Chondrocyte (in vitro differentiated cells): ENCODE results near the gene LDLRAD1. TPM values are rescaled to one million over a fixed set of nuclear protein-coding genes. Genes with fewer than 3 reads are reported as not detected.

Source experiments
- DNase-seq: peaks from one replicate; pipeline ENCODE4 v3.0.0; 2021; ENCODE audit warnings: mixed read lengths, low spot score
- H3K27ac Mint-ChIP-seq: one replicate; pipeline ENCODE4 v1.8.0; 2021; ENCODE audit warnings: mild to moderate bottlenecking, moderate library complexity, mixed read lengths; ENCODE audit not compliant: unreplicated experiment
- H3K27me3 Mint-ChIP-seq: 2 replicates; pipeline ENCODE4 v1.8.0; 2021; ENCODE audit warnings: low read depth, mixed read lengths
- H3K36me3 Mint-ChIP-seq: 2 replicates; pipeline ENCODE4 v1.8.0; 2021; ENCODE audit warnings: low read depth, mixed read lengths
- H3K4me1 Mint-ChIP-seq: 2 replicates; pipeline ENCODE4 v1.8.0; 2021; ENCODE audit warnings: low read depth, mild to moderate bottlenecking, mixed read lengths
- H3K4me3 Mint-ChIP-seq: one replicate; pipeline ENCODE4 v1.8.0; 2021; ENCODE audit warnings: mild to moderate bottlenecking, moderate library complexity, mixed read lengths; ENCODE audit not compliant: unreplicated experiment
- H3K9me3 Mint-ChIP-seq: 2 replicates; pipeline ENCODE4 v1.8.0; 2021; ENCODE audit warnings: low read depth, mixed read lengths
- CTCF ChIP-seq: fragments of 200-600 bp; sonication (generic); IDR thresholded peaks from 2 replicates; pipeline ENCODE4 v1.5.0; 2021; ENCODE audit warnings: antibody characterized with exemption, mild to moderate bottlenecking, moderate library complexity
- long read RNA-seq: library from polyadenylated mRNA; stranded (forward); transcript quantifications from one replicate; pipeline ENCODE4 v2.0.0, GENCODE V29; 2021
- total RNA-seq: library from RNA; stranded (reverse); gene quantifications from 3 replicates; pipeline ENCODE4 v1.2.1, GENCODE V29; 2021

Gene LDLRAD1
- total RNA-seq: not detected in 3 replicates
- long read RNA-seq: 0 reads

- Mint-ChIP-seq H3K4me1 (no peaks in the 10 kb centered on the region), H3K36me3 (no peaks in the 10 kb centered on the region), H3K9me3 (no peaks in the 10 kb centered on the region), H3K27me3 (peaks cover 23% of the 10 kb centered on the region), H3K27ac (no peak within 1 kb of the TSS), H3K4me3 (no peak within 1 kb of the TSS)
- no peak for DNase-seq
- TF ChIP-seq CTCF: no peak
These were observed at the start of gene LDLRAD1 for GRCh38 chr1:54017979-54018378. Gene LDLRAD1 (minus strand): TSS chr1:54018186. CDS start chr1:54018112, 74 bp downstream.

GRCh38 chr1:54064299-54064698 is 46.3 kb upstream of the LDLRAD1 start:
- no peak for TF ChIP-seq CTCF
- H3K4me3 Mint-ChIP-seq: no peak overlapping the region
- H3K27ac Mint-ChIP-seq: no peak overlapping the region
- H3K36me3 Mint-ChIP-seq: no peaks in the 10 kb centered on the region
- no peaks in the 10 kb centered on the region for H3K4me1 Mint-ChIP-seq
- no peaks in the 10 kb centered on the region for H3K9me3 Mint-ChIP-seq
- no peaks in the 10 kb centered on the region for H3K27me3 Mint-ChIP-seq
- DNase-seq: no peak

DNA sequence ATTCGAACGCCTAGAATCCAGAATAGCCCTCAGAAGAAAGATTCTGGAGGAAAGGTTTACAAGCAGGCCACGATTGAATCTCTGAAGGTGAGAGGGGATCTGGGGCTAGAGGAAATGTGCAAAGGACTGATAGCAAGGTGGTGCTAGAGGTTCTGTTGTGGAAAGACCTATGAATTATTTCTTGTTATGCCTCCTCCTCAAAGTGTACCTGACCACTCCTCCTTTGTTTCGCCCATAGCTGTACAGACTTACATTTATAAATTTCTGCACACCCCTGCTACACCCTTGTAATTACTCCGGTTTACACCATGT is 36.4 kb upstream of the LDLRAD1 start:
- DNase-seq: no peak
- Mint-ChIP-seq H3K9me3 (no peaks in the 10 kb centered on the region), H3K27ac (no peak overlapping the region), H3K4me1 (peaks cover 7% of the 10 kb centered on the region), H3K27me3 (no peaks in the 10 kb centered on the region), H3K36me3 (no peaks in the 10 kb centered on the region), H3K4me3 (no peak overlapping the region)
- TF ChIP-seq CTCF: no peak

DNA sequence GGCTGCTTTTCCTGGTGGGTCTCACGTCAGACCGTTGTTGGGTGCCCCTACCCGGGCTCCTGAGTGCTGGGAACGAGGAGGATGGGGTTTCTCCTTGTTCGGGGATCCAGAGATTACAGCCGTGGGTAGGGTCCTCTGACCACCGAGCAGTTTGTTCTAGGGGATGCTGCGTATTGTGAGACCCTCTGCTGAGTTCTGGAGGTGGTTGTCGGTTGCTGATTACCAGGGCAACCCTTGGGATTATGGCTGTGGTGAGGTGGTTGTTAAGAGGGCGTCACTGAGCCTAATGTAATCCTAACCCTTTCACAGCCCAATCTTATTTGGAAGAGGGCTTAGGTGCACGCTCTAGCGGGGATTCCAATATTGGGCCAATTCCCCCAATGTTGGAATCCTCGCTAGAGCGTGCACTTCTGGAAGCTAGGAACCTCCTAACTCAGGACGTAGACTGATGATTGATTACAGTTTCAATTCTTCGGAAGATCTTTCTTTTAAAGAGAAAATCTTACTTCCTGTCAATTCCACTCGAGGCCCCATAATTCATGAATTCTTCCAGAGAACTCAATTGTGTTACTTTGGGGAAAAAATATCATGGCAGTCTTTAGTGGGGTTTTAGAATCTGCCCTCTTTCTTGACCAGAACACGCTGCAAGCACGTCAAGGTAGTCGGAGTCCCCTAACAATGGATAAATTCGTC is 35.9 kb upstream of the LDLRAD1 start:
- Mint-ChIP-seq H3K4me1 (peaks cover 7% of the 10 kb centered on the region), H3K4me3 (no peak overlapping the region), H3K9me3 (no peaks in the 10 kb centered on the region), H3K36me3 (no peaks in the 10 kb centered on the region), H3K27me3 (no peaks in the 10 kb centered on the region), H3K27ac (no peak overlapping the region)
- no peak for TF ChIP-seq CTCF
- DNase-seq: no peak

DNA sequence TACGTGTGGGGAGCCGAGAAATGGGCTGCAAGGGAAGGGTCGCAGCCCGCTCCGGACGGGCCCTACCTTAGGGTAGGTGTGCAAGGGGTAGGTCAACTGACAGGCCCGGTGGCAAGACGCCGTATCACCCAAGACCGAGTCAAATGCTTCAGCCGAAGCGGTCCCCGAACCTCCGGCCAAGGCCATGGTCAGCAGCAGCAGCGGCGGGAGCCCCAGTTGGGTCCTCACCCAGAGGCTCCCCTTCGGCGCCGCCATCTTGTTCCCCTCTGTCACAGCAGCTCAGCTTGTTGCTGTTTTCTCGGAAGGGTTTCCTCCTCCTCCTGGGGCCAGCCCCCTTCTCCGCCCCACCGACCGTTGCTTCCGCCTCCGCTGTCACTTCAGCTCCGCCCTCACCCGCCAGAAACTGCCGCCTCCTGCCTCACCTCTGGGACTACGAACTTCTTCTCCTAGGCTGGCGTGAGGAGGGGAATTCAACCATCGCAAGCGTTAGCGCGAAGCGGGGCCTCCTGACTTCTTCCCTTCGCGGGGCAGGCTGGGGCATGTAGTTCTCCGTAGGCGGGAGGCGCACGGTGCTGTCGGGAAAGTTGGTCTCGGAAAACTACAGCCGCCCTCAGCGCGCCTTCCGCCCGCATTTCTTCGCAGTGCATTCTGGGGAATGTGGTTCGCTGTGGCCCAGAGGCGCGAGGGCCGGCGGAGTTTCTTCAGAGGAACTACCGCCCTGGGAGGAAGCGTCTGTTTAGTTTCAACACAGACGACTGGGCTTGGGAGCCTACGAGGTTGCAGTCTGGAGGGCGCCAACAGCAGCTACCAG is 35.2 kb upstream of the LDLRAD1 start, which contains the start of the genes TCEANC2 and TMEM59:
Gene TCEANC2, plus strand, starts transcription at position 675 of the 811 bp plus-strand sequence. CDS start 815 bp downstream, outside the sequence.
Gene TMEM59, minus strand, starts transcription at position 271 of the 811 bp plus-strand sequence. Its CDS starts 16 bp downstream, at position 255.
- TF ChIP-seq CTCF: no peak
- no peaks in the 10 kb centered on the region for H3K27me3 Mint-ChIP-seq
- DNase-seq: peak; percentile 99
- no peak within 1 kb of the TSS for H3K4me3 Mint-ChIP-seq
- no peak within 1 kb of the TSS for H3K27ac Mint-ChIP-seq
- peaks cover 7% of the 10 kb centered on the region for H3K4me1 Mint-ChIP-seq
- H3K36me3 Mint-ChIP-seq: no peaks in the 10 kb centered on the region
- no peaks in the 10 kb centered on the region for H3K9me3 Mint-ChIP-seq
